HG02642 (cell line): ENCODE data around the gene GNE.
"Not testable (repeated sequence)": the region's sequence is repeated elsewhere in the genome, so short reads cannot be mapped to it uniquely, and the experiment has no call there.

Source experiments
- ATAC-seq: cut with Tn5 transposase; IDR thresholded peaks from one replicate; pipeline ENCODE4 v1.9.1; 2021; ENCODE audit warnings: mild to moderate bottlenecking; ENCODE audit not compliant: unreplicated experiment, poor library complexity

Gene GNE

GRCh38 chr9:36211510-36211909, 46.7 kb downstream of the GNE start:
- ATAC-seq = no peak

GRCh38 chr9:36210722-36211121, 47.5 kb downstream of the GNE start:
- no peak for ATAC-seq

- no peak for ATAC-seq
Observed at GRCh38 chr9:36208521-36209253, 49.6 kb downstream of the GNE start.

- ATAC-seq = no peak
Observed at GRCh38 chr9:36207546-36208012, 50.7 kb downstream of the GNE start.

GRCh38 chr9:36207016-36207415, 51.2 kb downstream of the GNE start:
- no peak for ATAC-seq

- no peak for ATAC-seq
Observed at GRCh38 chr9:36204906-36205547, 53.2 kb downstream of the GNE start.

- no peak for ATAC-seq
Observed at GRCh38 chr9:36194326-36195000, 63.8 kb downstream of the GNE start.

GRCh38 chr9:36193023-36193422, 65.2 kb downstream of the GNE start:
- no peak for ATAC-seq

GRCh38 chr9:36192196-36192595, 66.1 kb downstream of the GNE start:
- ATAC-seq = no peak

- no peak for ATAC-seq
Observed at GRCh38 chr9:36191686-36192085, 66.6 kb downstream of the GNE start.

GRCh38 chr9:36191290-36191645, 67.0 kb downstream of the GNE start:
- ATAC-seq = peak; percentile 9

- ATAC-seq = peak; percentile 97
Observed at GRCh38 chr9:36190388-36191289, 67.6 kb downstream of the GNE start, which contains the start of gene CLTA. TSS of gene CLTA (plus strand) at chr9:36190921. CDS start at chr9:36191057, 136 bp downstream.

- no peak for ATAC-seq
Observed at GRCh38 chr9:36189976-36190375, 68.3 kb downstream of the GNE start.

GRCh38 chr9:36188212-36188611, 70.0 kb downstream of the GNE start:
- no peak for ATAC-seq

- no peak for ATAC-seq
Observed at GRCh38 chr9:36187414-36187813, 70.8 kb downstream of the GNE start.

GRCh38 chr9:36180243-36180642, 78.0 kb downstream of the GNE start:
- not testable (repeated sequence) for ATAC-seq

- no peak for ATAC-seq
Observed at GRCh38 chr9:36177571-36177970, 80.7 kb downstream of the GNE start.

- ATAC-seq = not testable (repeated sequence)
Observed at GRCh38 chr9:36176496-36176895, 81.8 kb downstream of the GNE start.

- ATAC-seq = not testable (repeated sequence)
Observed at GRCh38 chr9:36175209-36175608, 83.0 kb downstream of the GNE start.

- no peak for ATAC-seq
Observed at GRCh38 chr9:36174731-36175130, 83.5 kb downstream of the GNE start.
